Amygdala (tissue), 56 donors: ENCODE measurements around the gene NCOA6.
A peak's percentile ranks its signal among the peaks of the same experiment; 100 is the strongest.

ENCODE experiments used
- DNase-seq, 56 donors: peaks; one replicate each; lab custom pipeline; 2025; lab: John Stamatoyannopoulos, UW

Gene NCOA6

DNA sequence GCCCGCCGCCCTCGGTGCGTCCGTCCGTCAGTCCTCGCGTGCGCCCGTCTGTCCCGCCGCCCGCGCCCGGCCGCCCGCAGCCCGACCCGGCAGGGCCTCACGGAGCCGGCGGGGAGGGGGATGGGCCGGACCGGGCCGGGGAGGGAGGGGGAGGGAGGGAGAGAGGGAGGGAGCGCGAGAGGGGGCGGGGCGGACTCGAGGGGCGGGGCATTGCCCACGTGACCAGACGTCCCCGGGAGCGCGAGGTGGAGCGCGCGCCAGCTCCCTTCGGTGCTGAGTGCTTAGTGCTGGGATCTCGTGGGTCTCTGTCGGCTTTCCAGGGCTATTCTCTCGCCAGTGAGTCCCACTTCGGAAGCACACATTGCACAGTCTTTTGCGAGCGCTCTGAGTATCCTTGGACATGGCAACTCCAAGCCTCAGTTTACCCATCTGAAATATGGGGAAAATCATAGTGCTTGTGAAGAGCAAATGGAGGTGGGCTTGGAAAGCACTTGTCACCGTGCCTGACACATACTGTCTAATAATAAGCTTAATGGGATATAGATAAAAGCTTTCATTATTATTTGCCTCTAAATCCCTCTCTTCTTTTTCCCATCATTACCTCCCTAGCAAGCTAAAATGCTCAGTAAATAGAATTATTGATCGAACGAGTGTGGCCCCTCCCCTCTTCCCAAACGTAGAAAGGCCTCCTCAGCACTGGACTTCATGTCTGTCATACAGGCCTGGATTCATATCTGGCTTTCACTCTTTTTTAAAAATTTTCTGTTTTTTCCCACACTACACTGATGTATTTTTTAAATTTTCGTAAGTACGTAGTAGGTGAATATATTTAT, at the start of gene NCOA6:
TSS of gene NCOA6 (minus strand) at position 122 of the 833 bp plus-strand sequence. CDS start 43,296 bp downstream, outside the sequence.
- peak in 55 of 56 donors; percentile 21 to 91 (median 78) for DNase-seq

DNA sequence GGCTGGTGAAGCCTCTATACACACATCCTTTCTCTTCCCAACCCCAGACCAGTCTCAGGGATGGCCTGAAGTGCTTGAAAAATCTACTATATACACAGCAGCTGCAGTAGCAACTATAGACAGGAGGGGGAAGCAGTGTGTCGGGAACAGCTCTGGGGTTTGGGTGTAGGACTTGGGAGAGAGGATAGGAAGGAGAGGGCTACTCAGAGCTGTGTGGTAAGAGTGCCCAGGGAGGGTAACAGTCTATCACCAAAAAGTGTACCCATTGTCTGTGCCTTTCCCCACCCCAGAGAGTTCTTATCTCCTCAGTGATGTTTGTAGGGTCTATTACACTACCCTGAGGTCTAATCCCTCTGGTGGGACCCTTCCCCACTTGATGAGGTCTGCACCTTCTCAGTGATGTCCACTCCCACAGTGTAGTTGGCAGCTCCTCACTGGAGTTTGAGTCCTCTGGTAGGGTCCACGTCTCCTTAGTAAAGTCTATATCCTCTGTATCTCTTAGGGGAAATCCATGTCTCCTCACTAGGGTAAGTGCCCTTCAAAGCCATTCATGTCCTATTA, 48.7 kb upstream of the NCOA6 start:
- peak in 51 of 56 donors; percentile 20 to 87 (median 54) for DNase-seq

DNA sequence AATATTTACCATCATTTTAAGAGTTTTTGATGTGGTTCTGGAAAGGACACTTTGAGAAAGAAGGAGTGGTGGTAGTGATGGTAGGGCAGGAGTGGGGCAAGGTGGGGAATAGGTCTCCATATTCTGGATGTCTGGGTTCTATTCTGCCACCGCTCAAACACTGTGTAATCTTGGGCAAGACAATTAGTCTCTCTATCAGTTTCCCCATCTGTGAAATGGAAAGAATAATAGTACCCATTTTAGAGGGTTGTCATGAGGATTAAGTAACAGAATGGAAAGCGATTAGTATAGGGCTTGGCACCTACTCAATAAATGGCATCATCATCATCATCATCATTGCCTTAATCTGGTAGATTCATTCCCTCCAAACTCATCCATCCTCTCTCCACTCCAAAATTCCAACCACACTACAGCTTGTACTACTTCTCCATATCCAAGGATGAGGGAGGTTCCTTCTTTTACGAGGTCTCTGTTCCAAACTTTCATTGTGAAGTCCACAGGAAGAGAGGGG, 48.2 kb upstream of the NCOA6 start:
- no peak for DNase-seq

DNA sequence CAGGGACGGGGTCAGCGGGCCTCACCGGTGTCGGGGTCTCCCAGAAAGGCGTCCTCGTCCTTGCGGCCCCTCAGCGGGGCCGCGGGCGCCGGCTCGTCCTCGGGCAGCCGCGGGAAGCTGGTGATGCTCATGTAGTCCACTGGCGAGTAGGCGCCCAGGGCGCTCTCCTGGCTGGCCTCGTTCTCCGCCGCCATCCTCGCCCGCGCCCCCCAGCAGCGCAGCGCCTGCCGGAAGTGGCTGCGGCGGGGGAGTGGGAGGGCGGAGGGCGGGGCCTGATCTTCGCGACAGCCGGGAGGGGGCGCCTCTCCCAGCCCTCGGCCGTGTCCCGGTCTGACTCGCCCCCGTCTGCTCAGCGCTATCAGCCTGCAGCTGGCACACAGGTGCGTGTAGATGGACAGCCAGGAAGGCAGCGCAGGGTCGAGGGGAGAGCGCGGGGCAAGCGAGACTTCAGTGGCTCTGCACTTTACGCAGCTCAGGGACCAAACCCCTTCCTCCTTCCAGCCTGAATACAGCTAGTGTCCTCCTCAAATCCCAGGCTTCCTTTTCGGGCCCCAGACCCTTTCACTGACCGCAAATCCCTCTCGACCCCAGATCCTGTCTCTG, 47.3 kb upstream of the NCOA6 start, which contains the start of gene GGT7:
TSS of gene GGT7 (minus strand) at position 235 of the 603 bp plus-strand sequence. CDS start at position 194, 41 bp downstream.
- peak in 53 of 56 donors; percentile 22 to 86 (median 66) for DNase-seq

DNA sequence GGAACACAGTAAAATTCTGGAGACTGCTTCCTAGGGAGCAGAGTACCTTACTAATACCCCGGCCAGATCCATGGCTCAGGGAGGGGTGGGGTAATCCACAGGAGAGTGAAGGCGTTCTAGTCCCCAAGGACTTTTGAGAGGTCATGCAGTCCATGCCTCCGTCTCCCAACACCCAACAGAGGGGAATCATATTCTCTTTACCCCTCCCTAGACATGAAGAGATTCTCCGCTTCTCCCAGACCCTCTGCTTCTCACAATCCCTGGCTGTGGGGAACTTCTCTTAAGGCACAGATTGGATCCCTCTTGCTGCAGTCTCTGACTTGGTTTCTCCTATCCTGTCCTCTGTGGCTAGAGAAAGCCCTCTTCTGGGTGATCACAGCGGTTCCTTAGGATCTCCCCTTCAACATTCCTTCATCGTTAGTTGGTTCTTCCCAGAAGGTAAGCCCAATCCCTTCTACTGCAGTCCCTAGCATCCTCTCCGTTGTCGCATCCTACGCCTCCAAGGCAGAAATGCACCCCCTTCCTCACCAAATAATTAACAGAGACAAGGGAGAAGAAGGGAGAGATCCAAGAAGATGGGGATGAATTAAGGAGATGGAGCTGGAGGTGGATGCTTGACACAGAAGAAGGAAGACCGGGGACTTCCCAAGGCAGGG, 46.6 kb upstream of the NCOA6 start:
- peak in 3 of 56 donors; percentile 26 to 32 (median 28) for DNase-seq

DNA sequence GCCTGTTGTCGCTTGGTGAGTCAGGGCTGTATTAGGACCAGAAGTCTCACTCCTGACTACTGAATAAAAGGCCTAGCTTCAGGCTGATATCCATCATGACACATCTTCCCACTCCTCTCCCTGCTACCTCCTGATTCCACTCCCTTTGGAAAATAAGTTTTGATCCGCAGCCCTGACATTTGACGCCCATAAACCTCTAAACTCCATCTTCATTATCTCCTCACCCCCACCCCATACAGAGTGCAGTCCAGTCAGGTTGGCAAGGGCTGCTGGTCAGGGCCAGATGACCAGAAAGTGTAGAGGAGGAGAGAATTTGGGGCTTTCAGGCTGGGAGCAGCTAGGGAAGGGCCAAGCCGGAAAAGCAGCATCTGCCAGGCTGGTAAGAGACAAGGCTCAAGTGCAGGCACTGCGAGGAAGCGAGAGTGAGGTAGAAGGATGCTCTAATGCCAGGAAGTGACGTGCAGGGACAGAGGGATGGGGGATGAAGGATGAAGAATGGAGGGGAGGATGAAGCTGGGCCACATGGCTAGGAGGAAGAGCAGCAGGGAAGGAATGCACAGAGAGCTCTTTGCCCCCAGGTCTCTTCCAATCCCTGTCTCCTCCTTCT, 46.0 kb upstream of the NCOA6 start:
- DNase-seq = peak in 21 of 56 donors; percentile 1 to 38 (median 16)

DNA sequence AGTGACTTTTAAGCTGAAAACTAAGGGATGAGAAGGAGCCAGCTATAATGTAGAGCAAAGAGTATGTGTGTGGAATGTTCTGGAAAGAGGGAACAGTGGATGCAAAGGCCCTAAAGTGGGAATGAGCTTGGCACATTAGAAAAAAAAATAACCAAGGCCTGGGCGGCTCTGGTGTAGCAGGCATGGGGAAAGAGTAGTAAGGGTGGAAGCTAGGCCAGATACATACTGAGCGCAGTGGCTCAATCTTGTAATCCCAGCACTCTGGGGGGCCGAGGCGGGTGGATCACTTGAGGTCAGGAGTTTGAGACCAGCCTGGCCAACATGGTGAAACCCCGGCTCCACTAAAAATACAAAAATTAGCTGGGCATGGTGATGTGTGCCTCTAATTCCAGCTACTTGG, 38.8 kb upstream of the NCOA6 start:
- DNase-seq = no peak

DNA sequence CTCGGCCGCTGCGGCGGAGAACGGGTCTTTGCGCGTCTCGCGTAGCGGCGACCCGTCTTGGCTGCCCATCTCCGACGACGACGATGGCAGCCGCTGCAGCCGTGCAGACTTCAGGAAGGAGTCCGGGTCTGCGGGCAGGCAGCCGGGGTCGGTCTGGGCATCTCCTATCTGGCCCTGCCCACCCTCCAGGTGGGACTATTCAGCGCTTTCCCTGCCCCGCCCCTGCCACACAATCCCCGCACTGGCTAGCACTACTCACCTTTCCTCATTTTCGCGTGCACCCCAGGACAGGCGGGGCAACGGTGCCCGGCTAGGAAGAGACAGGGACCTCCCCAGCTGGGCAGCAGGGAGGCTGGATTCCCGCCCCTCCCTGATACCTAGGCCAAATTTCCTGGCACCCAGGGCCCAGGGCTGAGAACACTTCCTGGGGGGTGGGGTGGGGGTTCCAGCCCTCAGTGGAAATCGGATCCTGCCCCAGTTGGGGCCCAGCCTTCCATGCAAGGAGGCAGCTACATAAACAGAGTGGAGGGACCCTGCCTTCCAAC, 38.0 kb upstream of the NCOA6 start:
- no peak for DNase-seq

DNA sequence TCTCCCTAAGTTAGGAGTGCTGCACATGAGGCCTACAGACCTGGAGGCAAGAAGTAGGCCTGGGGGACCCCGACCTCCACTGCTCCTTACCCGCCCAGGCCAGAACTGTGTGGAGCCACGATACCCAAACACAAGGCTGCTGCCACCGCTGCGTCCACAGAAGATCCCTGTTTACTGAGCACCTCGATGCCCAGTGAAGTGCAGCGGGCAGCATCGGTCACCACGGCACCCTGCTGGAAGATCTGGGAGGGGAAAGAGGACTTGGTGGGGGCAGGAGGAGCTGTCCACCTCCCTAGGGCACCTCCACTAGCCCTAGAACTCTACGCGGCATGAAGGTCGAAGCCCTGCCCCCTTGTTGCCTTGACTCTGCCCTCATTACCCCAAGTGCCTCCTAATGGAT, 37.3 kb upstream of the NCOA6 start:
- DNase-seq = no peak

DNA sequence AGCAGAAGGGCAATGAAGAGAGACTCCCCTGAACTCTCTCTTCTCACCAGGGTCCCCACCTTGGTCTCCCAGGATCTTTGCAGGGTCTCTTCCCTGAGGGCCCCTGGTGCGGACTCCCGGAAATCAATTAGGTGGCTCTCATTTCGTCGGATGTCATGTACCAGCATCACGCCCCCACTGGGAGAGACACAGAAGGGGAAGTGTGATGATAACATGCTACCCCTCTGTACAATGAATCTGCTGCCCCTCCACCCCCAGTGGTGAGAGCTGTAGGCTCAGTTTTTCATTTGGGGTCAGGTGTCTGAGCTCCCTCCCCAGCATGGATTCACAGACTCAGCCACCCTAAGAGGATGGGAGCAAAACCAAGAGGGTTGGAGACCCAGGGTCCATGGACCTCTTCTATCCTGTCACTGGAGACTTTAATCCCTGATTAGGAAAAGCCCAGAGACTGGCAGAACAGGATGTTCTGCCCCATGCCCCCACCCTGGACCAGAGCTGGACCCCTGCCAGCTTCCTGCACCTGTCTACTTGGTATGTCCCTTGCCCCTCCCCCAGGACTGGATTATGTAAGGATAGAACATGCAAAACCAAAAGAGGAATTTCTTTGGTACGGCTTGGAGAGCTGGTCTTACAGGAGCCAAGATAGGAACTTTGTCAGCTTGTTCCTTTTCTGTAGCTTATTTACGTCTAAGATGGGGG, 36.1 kb upstream of the NCOA6 start:
- DNase-seq = no peak

DNA sequence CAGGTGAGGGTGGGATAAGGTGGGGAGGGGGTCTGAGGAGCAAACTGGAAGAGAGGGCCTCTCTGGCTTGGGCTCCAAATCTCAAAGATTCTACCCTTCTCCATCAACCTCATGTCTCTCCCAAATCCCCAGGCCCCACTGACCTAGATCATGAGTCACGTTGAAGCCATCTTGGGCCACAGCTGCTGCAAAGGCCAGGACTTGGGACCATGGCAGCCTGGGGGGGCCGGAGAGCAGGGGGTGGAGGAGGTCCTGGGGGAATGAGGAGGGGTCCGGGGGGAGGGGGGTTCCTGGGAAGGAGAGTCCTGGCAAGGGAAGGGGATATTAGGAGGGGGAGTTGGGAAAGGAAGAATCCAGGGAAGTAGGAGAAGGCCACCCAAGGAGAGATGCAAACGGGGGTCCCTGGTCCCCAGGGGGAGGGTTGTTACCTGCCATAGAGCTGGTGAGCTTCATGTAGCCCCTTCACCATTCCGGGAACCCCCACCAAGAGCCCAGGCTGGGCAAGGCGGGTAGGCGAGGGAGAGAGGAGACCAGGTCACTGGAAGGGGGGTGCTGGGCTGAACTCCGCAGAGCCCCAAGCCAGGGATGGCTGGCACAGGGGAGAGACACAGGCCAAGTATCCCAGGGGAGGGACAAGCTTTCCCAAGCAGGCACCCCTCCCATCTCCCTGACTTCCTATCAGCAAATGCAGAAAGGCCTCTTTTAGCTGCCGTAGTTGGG, 34.5 kb upstream of the NCOA6 start:
- DNase-seq = no peak

DNA sequence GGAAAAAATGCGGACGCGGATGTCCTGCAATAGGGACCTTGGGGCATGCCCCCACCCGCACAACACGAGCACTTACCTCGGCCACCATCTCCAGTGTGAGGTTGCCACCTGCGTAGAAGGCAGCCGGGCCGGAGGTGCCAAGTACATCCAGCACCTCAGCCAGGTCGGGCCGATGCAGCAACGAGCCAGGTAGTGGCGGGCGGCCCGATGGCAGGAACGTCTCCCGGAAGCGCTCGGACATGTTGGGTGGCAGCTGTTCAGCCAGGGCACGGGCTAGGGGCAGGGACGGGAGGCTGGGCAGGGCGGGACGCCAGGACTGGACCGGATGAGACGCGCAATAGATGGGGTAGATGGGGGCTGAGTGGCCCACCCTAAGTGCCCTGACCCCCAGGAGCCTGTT, 33.9 kb upstream of the NCOA6 start:
- no peak for DNase-seq

DNA sequence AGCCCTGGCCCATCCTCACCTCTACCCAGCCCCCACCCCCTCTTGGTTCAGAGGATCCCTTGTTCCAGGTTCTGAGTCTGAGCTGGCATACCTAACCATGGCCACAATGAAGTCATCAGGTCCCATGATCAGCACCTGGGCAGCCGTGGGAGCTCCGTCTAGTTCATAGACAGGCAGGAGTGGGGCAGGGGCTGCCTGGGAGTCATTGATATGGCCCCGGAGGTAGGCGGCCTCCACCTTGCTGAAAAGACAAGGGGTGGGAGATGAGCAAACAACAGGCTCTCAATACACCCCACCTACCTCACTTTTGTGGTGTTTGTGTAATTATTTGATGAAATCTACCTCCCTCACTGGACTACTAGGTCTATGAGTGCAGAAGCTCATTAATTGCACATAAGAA, 26.8 kb upstream of the NCOA6 start:
- DNase-seq = no peak

DNA sequence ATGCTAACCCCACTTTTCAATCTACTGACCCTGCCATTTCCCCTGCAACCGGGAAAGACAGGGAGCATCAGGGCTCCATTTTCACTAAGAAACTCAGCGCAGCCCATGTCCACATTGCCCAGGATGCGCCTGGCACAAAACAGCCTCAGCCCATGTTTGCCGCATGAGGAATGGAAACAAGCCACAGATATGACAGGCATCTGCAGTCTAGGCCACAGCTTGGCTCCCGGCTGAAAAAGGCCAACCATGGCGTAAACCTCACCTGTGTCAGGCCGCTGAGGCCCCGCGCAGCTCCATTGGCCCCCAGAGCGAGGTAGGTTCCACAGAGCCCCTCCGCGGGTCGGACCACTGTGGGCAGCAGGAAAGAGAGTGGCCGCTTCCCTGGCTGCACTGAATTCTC, 25.5 kb upstream of the NCOA6 start:
- no peak for DNase-seq

DNA sequence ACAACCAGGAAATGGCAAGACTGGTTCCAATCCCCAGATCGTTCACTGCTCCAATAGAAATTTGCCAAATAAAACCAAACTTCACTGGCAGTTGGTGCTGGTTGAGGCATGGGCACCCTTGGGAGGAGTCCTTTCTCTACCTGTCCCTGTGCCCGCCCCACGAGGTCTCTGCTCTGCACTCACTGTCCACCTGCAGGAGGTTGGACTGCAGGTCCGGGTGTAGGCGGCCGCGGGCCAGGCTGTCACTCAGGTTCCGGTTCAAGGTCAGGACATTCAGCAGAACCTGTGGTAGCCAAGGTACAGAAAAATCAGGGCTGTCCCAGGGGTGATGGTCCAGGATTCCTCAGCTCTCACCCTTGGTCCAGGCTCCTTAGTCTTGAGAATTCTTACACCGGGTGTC, 24.3 kb upstream of the NCOA6 start:
- DNase-seq = no peak

DNA sequence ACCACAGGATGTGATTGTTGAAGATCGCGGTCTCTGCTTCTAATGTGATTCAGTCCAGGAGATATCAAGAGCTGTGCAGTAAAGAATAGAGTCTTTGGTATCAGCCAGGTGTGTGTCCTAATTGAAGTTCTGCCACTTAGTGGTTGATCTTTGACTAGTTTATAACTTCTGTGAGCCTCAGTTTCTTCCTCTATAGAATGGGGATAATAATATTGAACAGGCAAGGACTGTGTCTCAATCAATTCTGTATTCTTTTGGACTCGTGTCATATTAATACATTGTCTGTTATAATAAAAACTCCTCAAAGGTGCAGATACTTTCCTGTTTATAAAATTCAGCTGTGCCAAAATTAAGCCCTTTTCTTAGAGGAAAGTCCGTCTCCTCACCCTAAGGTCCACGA, 23.1 kb upstream of the NCOA6 start:
- DNase-seq = no peak

DNA sequence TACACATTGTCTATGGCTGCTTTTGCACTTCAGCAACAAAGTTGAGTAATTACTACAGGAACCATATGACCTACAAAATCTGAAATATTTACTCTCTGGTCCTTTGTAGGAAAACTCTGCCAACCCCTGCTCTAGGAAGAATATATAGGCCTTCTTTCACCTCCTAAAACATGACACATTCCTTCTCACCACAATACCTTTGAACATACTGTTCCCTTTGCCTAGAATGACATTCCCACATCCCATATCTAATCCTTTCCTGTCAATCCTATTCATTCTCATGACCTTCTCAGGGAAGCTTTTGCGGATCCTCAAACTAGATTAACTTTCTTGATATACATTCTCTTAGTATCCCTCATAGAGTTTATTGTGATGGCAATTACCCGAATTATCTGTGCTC, 18.0 kb upstream of the NCOA6 start:
- no peak for DNase-seq

DNA sequence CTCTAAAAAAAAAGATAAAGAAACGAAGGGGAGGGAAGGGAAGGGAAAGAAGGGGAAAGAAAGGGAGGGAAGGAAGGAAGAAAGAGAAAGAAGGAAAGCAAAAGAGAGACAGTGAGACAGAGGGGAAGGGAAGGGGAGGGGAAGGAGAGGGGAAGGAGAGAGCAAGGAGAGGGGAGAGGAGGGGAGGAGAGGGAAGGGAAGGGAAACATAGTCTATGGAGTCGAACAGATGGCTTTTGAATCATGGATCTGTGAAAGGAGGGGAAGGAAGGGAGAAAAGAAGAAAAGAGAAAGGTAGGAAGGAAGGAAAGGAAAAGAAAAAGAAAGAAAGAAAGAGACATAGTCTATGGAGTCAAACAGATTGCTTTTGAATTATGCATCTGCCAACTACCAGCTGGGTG, 16.7 kb upstream of the NCOA6 start:
- DNase-seq = no peak

DNA sequence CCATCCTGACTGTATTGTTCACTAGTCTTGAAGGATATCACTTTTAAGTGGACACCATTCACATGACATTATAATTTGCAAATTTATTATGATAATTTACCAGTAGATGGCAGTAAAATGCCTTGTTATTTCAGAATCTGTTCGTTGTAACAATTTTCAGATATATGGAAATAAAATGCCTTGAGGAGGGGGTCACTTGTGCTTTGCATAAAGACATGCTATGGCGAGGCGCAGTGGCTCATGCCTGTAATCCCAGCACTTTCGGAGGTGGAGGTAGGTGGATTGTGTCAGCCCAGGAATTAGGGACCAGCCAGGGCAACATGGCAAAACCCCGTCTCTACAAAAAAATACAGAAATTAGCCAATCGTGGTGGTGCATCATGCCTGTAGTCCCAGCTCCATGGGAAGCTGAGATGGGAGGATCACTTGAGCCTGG, 9.0 kb upstream of the NCOA6 start:
- peak in 1 of 56 donors; percentile 1 for DNase-seq
